Measurements from ENCODE around the gene DDIT3. TPM values are rescaled to one million over a fixed set of nuclear protein-coding genes. Genes with fewer than 3 reads are reported as not detected.
"Not testable (repeated sequence)": the region's sequence is repeated elsewhere in the genome, so short reads cannot be mapped to it uniquely, and the experiment has no call there.

DDIT3 gene
- total RNA-seq, 1 experiment from 2014 or later = 61.9 TPM

GRCh38 chr12:57497223-57498131 lies 22.8 kb downstream of the DDIT3 start:
- POLR2A ChIA-PET (ENCODE audit: low non-redundant PET) = no interaction called here
- Histone ChIP-seq H3K27ac (ENCODE audit: low read depth, low read length, poor library complexity, severe bottlenecking) (no peak overlapping the region), H3K9me3 (ENCODE audit: low read depth, low read length, poor library complexity, severe bottlenecking) (no peaks in the 10 kb centered on the region), H3K4me1 (ENCODE audit: insufficient read depth, low read length, poor library complexity, severe bottlenecking) (no peaks in the 10 kb centered on the region), H3K4me3 (ENCODE audit: low read depth, low read length, poor library complexity, severe bottlenecking) (no peak overlapping the region), H3K27me3 (replicated peaks; ENCODE audit: insufficient read depth, low read depth, low read length, poor library complexity) (no peaks in the 10 kb centered on the region), H3K36me3 (ENCODE audit: insufficient read depth, low read length, poor library complexity, severe bottlenecking) (peaks cover 68% of the 10 kb centered on the region)
- intact Hi-C loops (cut with micrococcal nuclease; ENCODE audit: unreplicated experiment) = no loop called here
- no TSS peak for BruUV-seq (replicated peaks)
- CTCF ChIA-PET = no interaction called here
- no peak for DNase-seq (ENCODE audit: low spot score)
- TF ChIP-seq EZH2 (IDR thresholded peaks at IDR 0.05; ENCODE audit: borderline replicate concordance, low read depth, low read length, poor library complexity, severe bottlenecking) (no peak), CTCF (conservative IDR thresholded peaks at IDR 0.05; ENCODE audit: low read depth, low read length) (no peak)

GRCh38 chr12:57496822-57497221 lies 23.5 kb downstream of the DDIT3 start:
- DNase-seq (ENCODE audit: low spot score) = no peak
- H3K9me3 ChIP-seq (ENCODE audit: low read depth, low read length, poor library complexity, severe bottlenecking) = no peaks in the 10 kb centered on the region
- H3K27ac ChIP-seq (ENCODE audit: low read depth, low read length, poor library complexity, severe bottlenecking) = no peak overlapping the region
- no peaks in the 10 kb centered on the region for H3K27me3 ChIP-seq (replicated peaks; ENCODE audit: insufficient read depth, low read depth, low read length, poor library complexity)
- peaks cover 66% of the 10 kb centered on the region for H3K36me3 ChIP-seq (ENCODE audit: insufficient read depth, low read length, poor library complexity, severe bottlenecking)
- H3K4me3 ChIP-seq (ENCODE audit: low read depth, low read length, poor library complexity, severe bottlenecking) = no peak overlapping the region
- no peaks in the 10 kb centered on the region for H3K4me1 ChIP-seq (ENCODE audit: insufficient read depth, low read length, poor library complexity, severe bottlenecking)
- POLR2A ChIA-PET (ENCODE audit: low non-redundant PET) = no interaction called here
- CTCF ChIA-PET = no interaction called here
- TF ChIP-seq EZH2 (IDR thresholded peaks at IDR 0.05; ENCODE audit: borderline replicate concordance, low read depth, low read length, poor library complexity, severe bottlenecking) = no peak
- TF ChIP-seq CTCF (conservative IDR thresholded peaks at IDR 0.05; ENCODE audit: low read depth, low read length) = no peak
- intact Hi-C loops (cut with micrococcal nuclease; ENCODE audit: unreplicated experiment) = no loop called here
- BruUV-seq (replicated peaks) = no TSS peak

GRCh38 chr12:57495051-57495701 lies 25.1 kb downstream of the DDIT3 start:
- H3K36me3 ChIP-seq (ENCODE audit: insufficient read depth, low read length, poor library complexity, severe bottlenecking) = peaks cover 66% of the 10 kb centered on the region
- H3K27me3 ChIP-seq (replicated peaks; ENCODE audit: insufficient read depth, low read depth, low read length, poor library complexity); H3K9me3 ChIP-seq (ENCODE audit: low read depth, low read length, poor library complexity, severe bottlenecking); intact Hi-C loops (cut with micrococcal nuclease; ENCODE audit: unreplicated experiment); BruUV-seq (replicated peaks); H3K4me1 ChIP-seq (ENCODE audit: insufficient read depth, low read length, poor library complexity, severe bottlenecking); H3K4me3 ChIP-seq (ENCODE audit: low read depth, low read length, poor library complexity, severe bottlenecking); H3K27ac ChIP-seq (ENCODE audit: low read depth, low read length, poor library complexity, severe bottlenecking); DNase-seq (ENCODE audit: low spot score); POLR2A ChIA-PET (ENCODE audit: low non-redundant PET); CTCF ChIA-PET: not testable (repeated sequence)
